Measurements from ENCODE around the gene MT1M.
"Not testable (repeated sequence)": the region's sequence is repeated elsewhere in the genome, so short reads cannot be mapped to it uniquely, and the experiment has no call there.

Gene MT1M

GRCh38 chr16:56632156-56632847 is at the start of gene MT1M:
Gene MT1M, plus strand, starts transcription at chr16:56632659. Its CDS starts 73 bp downstream, at chr16:56632732.
- no peak for DNase-seq (ENCODE audit: low read depth in 2 of 2)

- not testable (repeated sequence) for DNase-seq (ENCODE audit: low read depth in 2 of 2)
These were observed 49.5 kb upstream of the MT1M start for GRCh38 chr16:56582911-56583310.

- no peak for DNase-seq (ENCODE audit: low read depth in 2 of 2)
These were observed 48.9 kb upstream of the MT1M start for GRCh38 chr16:56583351-56584168.

GRCh38 chr16:56584276-56584675 is 48.2 kb upstream of the MT1M start:
- no peak for DNase-seq (ENCODE audit: low read depth in 2 of 2)

GRCh38 chr16:56588781-56589140 is 43.7 kb upstream of the MT1M start:
- DNase-seq (ENCODE audit: low read depth in 2 of 2) = no peak

GRCh38 chr16:56589141-56590039 is 43.1 kb upstream of the MT1M start, which contains the start of gene MT3:
Gene MT3, plus strand, starts transcription at chr16:56589528. Its CDS starts 63 bp downstream, at chr16:56589591.
- DNase-seq (ENCODE audit: low read depth in 2 of 2) = peak in 1 of 2 donors; percentile 30

- DNase-seq (ENCODE audit: low read depth in 2 of 2) = no peak
These were observed 40.9 kb upstream of the MT1M start for GRCh38 chr16:56591377-56592060.

GRCh38 chr16:56593573-56594291 is 38.7 kb upstream of the MT1M start:
- DNase-seq (ENCODE audit: low read depth in 2 of 2) = no peak

- DNase-seq (ENCODE audit: low read depth in 2 of 2) = no peak
These were observed 38.2 kb upstream of the MT1M start for GRCh38 chr16:56594292-56594619.

GRCh38 chr16:56600398-56600999 is 32.0 kb upstream of the MT1M start:
- no peak for DNase-seq (ENCODE audit: low read depth in 2 of 2)

GRCh38 chr16:56601325-56601724 is 31.1 kb upstream of the MT1M start:
- no peak for DNase-seq (ENCODE audit: low read depth in 2 of 2)

GRCh38 chr16:56603589-56603988 is 28.9 kb upstream of the MT1M start:
- no peak for DNase-seq (ENCODE audit: low read depth in 2 of 2)

- DNase-seq (ENCODE audit: low read depth in 2 of 2) = no peak
These were observed 27.5 kb upstream of the MT1M start for GRCh38 chr16:56604966-56605365.

- DNase-seq (ENCODE audit: low read depth in 2 of 2) = no peak
These were observed 27.0 kb upstream of the MT1M start for GRCh38 chr16:56605475-56605874.

GRCh38 chr16:56606071-56606475 is 26.4 kb upstream of the MT1M start:
- no peak for DNase-seq (ENCODE audit: low read depth in 2 of 2)

GRCh38 chr16:56606476-56607108 is 25.9 kb upstream of the MT1M start:
- DNase-seq (ENCODE audit: low read depth in 2 of 2) = no peak

- no peak for DNase-seq (ENCODE audit: low read depth in 2 of 2)
These were observed 25.3 kb upstream of the MT1M start for GRCh38 chr16:56607109-56607618.

GRCh38 chr16:56607675-56608042 is 24.8 kb upstream of the MT1M start:
- DNase-seq (ENCODE audit: low read depth in 2 of 2) = no peak

GRCh38 chr16:56608043-56608875 is 24.2 kb upstream of the MT1M start, which contains the start of gene MT2A:
Gene MT2A, plus strand, starts transcription at chr16:56608584. Its CDS starts 72 bp downstream, at chr16:56608656.
- DNase-seq (ENCODE audit: low read depth in 2 of 2) = peak; percentile 69 to 85

Data from stimulated activated CD8-positive, alpha-beta memory T cell treated with anti-CD3 and anti-CD28 coated beads, Interleukin-7, amount 100 ng/mL, for 4 hours (primary cell).